HL-60 (cell line): Measurements from ENCODE around the gene ZBTB21.

Experiments used
- DNase-seq, 2 experiments: peaks; one replicate each; pipeline ENCODE4 v3.0.0-alpha.2; 2010 to 2020; ENCODE audit warnings: low read depth in 1 of 2, low spot score in 1 of 2
- H3K27ac ChIP-seq: fragments of 250-450 bp; sonication (Bioruptor Pico); replicated peaks from 2 replicates; pipeline ENCODE4 v1.5.1; 2020; ENCODE audit warnings: mild to moderate bottlenecking, moderate library complexity
- H3K27me3 ChIP-seq: fragments of 250-450 bp; sonication (Bioruptor Pico); 2 replicates; pipeline ENCODE4 v1.5.1; 2021; ENCODE audit warnings: mild to moderate bottlenecking, moderate library complexity; ENCODE audit not compliant: insufficient read depth, poor library complexity, severe bottlenecking
- H3K4me3 ChIP-seq: replicated peaks from 2 replicates; pipeline ENCODE4 v1.5.1; 2011; ENCODE audit warnings: mild to moderate bottlenecking, control low read depth, low read length; ENCODE audit not compliant: insufficient read depth
- GABPA ChIP-seq: IDR thresholded peaks from 2 replicates; pipeline ENCODE4 v1.6.1; 2012; ENCODE audit warnings: low read depth
- POLR2AphosphoS5 ChIP-seq: IDR thresholded peaks from 2 replicates; pipeline ENCODE4 v1.6.1; 2012; ENCODE audit warnings: low read depth
- SPI1 ChIP-seq: IDR thresholded peaks from 2 replicates; pipeline ENCODE4 v1.6.1; 2012; ENCODE audit warnings: low read depth, mild to moderate bottlenecking, borderline replicate concordance
- TF ChIP-seq, protein P1 (sequence below): IDR thresholded peaks from 2 replicates; pipeline ENCODE4 v1.6.1; 2012; ENCODE audit warnings: low read depth; ENCODE audit not compliant: insufficient replicate concordance
- TF ChIP-seq, protein P2 (sequence below): IDR thresholded peaks from one replicate; pipeline ENCODE4 v1.5.1; 2011; ENCODE audit warnings: low read length, control low read depth, inconsistent platforms; ENCODE audit not compliant: insufficient read depth

Gene ZBTB21

DNA sequence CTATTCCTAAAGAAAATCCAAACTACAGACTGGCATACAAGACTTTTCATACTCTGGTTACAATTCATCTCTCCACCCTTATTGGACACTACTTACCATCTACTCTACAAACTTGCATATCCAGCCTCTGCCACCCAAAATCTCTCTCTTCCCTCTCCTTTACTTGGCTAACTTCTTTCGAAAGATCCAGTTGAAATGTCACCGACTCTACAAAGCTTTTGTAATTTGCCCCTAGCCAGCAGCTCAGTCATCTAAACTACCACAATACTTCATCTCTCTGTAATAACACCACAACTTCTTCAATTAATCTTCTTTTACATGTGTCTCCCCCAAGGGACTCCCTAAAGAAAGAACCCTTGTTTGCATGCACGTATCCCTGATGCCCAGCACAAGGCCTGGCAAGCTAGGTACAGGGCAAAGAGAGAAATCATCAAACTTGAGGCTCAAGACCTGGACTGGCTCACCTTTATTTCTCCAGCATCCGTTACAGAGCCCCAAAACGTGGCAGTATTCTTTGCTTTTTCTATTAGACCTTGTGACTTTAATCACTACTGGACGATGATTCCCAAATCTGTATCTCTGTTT, 2.7 kb downstream of the ZBTB21 start:
- H3K27ac ChIP-seq = no peak overlapping the region
- no peak overlapping the region for H3K4me3 ChIP-seq
- no peaks in the 10 kb centered on the region for H3K27me3 ChIP-seq
- no peak for DNase-seq
- no peak for TF ChIP-seq POLR2AphosphoS5
- TF ChIP-seq, protein P1, sequence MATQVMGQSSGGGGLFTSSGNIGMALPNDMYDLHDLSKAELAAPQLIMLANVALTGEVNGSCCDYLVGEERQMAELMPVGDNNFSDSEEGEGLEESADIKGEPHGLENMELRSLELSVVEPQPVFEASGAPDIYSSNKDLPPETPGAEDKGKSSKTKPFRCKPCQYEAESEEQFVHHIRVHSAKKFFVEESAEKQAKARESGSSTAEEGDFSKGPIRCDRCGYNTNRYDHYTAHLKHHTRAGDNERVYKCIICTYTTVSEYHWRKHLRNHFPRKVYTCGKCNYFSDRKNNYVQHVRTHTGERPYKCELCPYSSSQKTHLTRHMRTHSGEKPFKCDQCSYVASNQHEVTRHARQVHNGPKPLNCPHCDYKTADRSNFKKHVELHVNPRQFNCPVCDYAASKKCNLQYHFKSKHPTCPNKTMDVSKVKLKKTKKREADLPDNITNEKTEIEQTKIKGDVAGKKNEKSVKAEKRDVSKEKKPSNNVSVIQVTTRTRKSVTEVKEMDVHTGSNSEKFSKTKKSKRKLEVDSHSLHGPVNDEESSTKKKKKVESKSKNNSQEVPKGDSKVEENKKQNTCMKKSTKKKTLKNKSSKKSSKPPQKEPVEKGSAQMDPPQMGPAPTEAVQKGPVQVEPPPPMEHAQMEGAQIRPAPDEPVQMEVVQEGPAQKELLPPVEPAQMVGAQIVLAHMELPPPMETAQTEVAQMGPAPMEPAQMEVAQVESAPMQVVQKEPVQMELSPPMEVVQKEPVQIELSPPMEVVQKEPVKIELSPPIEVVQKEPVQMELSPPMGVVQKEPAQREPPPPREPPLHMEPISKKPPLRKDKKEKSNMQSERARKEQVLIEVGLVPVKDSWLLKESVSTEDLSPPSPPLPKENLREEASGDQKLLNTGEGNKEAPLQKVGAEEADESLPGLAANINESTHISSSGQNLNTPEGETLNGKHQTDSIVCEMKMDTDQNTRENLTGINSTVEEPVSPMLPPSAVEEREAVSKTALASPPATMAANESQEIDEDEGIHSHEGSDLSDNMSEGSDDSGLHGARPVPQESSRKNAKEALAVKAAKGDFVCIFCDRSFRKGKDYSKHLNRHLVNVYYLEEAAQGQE = no peak
- TF ChIP-seq, protein P2, sequence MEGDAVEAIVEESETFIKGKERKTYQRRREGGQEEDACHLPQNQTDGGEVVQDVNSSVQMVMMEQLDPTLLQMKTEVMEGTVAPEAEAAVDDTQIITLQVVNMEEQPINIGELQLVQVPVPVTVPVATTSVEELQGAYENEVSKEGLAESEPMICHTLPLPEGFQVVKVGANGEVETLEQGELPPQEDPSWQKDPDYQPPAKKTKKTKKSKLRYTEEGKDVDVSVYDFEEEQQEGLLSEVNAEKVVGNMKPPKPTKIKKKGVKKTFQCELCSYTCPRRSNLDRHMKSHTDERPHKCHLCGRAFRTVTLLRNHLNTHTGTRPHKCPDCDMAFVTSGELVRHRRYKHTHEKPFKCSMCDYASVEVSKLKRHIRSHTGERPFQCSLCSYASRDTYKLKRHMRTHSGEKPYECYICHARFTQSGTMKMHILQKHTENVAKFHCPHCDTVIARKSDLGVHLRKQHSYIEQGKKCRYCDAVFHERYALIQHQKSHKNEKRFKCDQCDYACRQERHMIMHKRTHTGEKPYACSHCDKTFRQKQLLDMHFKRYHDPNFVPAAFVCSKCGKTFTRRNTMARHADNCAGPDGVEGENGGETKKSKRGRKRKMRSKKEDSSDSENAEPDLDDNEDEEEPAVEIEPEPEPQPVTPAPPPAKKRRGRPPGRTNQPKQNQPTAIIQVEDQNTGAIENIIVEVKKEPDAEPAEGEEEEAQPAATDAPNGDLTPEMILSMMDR = no peak
- TF ChIP-seq GABPA = no peak
- TF ChIP-seq SPI1 = no peak

DNA sequence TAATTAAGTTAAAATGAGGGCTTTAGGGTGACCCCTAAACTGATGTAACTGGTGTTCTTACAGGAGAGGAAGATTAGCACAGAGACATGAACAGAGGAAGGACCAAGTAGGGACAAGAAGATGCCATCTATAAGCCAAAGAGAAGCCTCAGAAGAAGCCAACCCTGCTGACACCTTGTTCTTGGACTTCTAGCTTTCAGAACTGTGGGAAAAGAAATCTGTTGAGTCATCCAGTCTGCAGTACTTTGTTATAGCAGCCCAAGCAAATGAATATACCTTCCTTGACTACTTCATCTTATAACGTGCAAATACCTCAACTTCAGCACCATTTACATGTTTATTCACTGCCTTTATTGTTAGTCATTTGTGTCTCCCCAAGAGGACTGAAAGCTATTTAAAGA, 3.4 kb downstream of the ZBTB21 start:
- H3K4me3 ChIP-seq = no peak overlapping the region
- H3K27me3 ChIP-seq = no peaks in the 10 kb centered on the region
- H3K27ac ChIP-seq = no peak overlapping the region
- TF ChIP-seq GABPA = no peak
- TF ChIP-seq SPI1 = no peak
- TF ChIP-seq, protein P1 = no peak
- no peak for TF ChIP-seq POLR2AphosphoS5
- TF ChIP-seq, protein P2 = no peak
- no peak for DNase-seq

DNA sequence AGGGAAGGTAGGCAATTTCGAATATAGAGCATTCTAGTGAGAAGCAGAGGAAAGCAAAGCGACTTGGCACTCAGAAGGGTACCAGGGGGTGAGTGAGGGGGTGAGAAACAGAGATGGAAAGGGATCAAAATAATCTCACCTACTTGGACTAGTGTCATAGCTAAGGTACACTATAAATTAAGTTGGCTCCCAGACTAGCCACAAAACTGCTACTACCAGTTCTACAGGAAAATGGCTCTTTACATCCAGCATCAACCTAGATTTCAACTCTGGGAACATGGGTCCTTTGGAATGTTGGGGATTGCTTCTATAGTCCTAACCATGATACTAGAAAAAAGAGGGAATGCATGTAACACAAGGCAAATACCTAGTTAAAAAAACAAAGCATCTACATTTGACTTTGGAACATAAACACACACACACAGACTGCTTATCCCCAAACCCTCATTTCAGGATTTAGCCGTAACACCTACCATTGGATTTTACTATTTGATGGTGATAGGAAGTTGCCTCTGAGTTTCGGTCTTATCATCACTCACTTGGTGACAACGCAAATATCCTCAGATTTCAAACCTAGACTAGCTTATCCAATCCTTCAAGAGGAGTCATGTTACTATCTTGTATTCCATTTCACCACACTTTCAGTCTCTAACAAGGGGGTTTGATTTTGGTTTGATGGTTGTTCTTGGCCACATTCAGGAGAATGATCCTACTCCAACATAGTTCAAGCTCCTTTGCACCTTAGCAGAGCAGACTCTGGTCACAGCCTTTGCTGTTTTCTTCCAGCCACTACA, 5.6 kb downstream of the ZBTB21 start:
- Histone ChIP-seq H3K27me3 (no peaks in the 10 kb centered on the region), H3K4me3 (no peak overlapping the region), H3K27ac (no peak overlapping the region)
- no peak for DNase-seq
- TF ChIP-seq, protein P1 = no peak
- TF ChIP-seq, protein P2 = no peak
- TF ChIP-seq GABPA (no peak), POLR2AphosphoS5 (no peak), SPI1 (no peak)
